Measurements from ENCODE around the gene KIF4A. TPM values are rescaled to one million over a fixed set of nuclear protein-coding genes. Genes with fewer than 3 reads are reported as not detected.

Gene KIF4A
- total RNA-seq, 2 experiments from 2014 or later: 29.9 to 40.7 TPM

GRCh38 chrX:70449457-70449966, 159.6 kb downstream of the KIF4A start:
- POLR2A ChIA-PET: no interaction called here
- TF ChIP-seq EZH2phosphoT487 (IDR thresholded peaks at IDR 0.05; ENCODE audit: borderline replicate concordance, low read depth, low read length): no peak
- TF ChIP-seq, protein P1, sequence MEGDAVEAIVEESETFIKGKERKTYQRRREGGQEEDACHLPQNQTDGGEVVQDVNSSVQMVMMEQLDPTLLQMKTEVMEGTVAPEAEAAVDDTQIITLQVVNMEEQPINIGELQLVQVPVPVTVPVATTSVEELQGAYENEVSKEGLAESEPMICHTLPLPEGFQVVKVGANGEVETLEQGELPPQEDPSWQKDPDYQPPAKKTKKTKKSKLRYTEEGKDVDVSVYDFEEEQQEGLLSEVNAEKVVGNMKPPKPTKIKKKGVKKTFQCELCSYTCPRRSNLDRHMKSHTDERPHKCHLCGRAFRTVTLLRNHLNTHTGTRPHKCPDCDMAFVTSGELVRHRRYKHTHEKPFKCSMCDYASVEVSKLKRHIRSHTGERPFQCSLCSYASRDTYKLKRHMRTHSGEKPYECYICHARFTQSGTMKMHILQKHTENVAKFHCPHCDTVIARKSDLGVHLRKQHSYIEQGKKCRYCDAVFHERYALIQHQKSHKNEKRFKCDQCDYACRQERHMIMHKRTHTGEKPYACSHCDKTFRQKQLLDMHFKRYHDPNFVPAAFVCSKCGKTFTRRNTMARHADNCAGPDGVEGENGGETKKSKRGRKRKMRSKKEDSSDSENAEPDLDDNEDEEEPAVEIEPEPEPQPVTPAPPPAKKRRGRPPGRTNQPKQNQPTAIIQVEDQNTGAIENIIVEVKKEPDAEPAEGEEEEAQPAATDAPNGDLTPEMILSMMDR (conservative IDR thresholded peaks at IDR 0.05; ENCODE audit: low read length): no peak
- no peaks in the 10 kb centered on the region for H3K9me3 ChIP-seq (ENCODE audit: low read length)

DNA sequence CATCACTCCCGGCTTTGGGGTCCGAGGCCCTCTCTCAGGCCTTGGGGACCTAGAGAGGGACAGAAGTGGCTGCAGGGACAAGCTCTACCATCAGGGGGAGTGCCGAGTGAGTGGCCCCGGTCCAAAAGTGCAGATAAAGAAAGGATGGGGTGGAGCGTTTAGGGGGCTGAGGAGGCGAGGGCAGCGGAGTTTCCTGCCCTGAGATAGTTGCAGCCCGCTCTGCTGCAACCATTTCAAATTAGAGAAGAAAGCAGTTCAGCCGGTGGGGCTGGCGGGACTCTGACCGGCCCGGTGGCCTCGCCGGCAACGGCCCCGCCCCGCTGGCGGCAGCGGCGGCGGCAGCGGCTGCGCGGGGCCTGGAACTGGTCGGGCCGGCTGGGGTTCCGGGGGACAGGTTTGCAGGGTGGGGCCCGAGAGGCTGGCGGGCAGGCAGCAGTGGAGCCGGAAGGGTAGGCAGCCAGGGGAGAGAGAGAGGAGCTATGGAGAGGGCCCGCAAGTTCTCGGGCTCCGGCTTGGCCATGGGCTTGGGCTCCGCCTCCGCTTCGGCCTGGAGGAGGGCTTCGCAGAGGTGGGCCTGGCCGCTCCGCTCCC, 162.3 kb downstream of the KIF4A start:
- Histone ChIP-seq H3K79me2 (ENCODE audit: insufficient read depth, low read depth, low read length) (no peaks in the 10 kb centered on the region), H3K4me2 (ENCODE audit: low read length) (peak overlapping the region; percentile 56), H3K36me3 (ENCODE audit: insufficient read depth, low read length) (no peaks in the 10 kb centered on the region), H3K9me3 (ENCODE audit: low read length) (no peaks in the 10 kb centered on the region), H3K27ac (ENCODE audit: low read depth, low read length, poor library complexity, severe bottlenecking) (no peak overlapping the region), H3K9me2 (ENCODE audit: insufficient read depth, low read length) (no peaks in the 10 kb centered on the region), H3K4me1 (ENCODE audit: insufficient read depth, low read length, poor library complexity, severe bottlenecking) (peaks cover 8% of the 10 kb centered on the region), H2AFZ (ENCODE audit: low read length) (no peak overlapping the region), H3K4me3 (ENCODE audit: low read depth, low read length, poor library complexity, severe bottlenecking) (peak overlapping the region; percentile 44), H4K20me1 (ENCODE audit: insufficient read depth, low read length) (no peaks in the 10 kb centered on the region)
- DNase-seq (ENCODE audit: low spot score): peak; percentile 35
- no TSS peak for BruUV-seq (replicated peaks)
- CTCF ChIA-PET (ENCODE audit: unreplicated experiment): no interaction called here
- POLR2A ChIA-PET: no interaction called here
- intact Hi-C loops (cut with micrococcal nuclease; ENCODE audit: unreplicated experiment): no loop called here
- no peak for TF ChIP-seq EZH2phosphoT487 (IDR thresholded peaks at IDR 0.05; ENCODE audit: borderline replicate concordance, low read depth, low read length)
- TF ChIP-seq, protein P1 (conservative IDR thresholded peaks at IDR 0.05; ENCODE audit: low read length): peak; percentile 69

More at GRCh38 chrX:70449457-70449966, 159.6 kb downstream of the KIF4A start:
- no peaks in the 10 kb centered on the region for H3K9me2 ChIP-seq (ENCODE audit: insufficient read depth, low read length)
- no TSS peak for BruUV-seq (replicated peaks)
- no peak overlapping the region for H2AFZ ChIP-seq (ENCODE audit: low read length)
- H4K20me1 ChIP-seq (ENCODE audit: insufficient read depth, low read length): no peaks in the 10 kb centered on the region
- DNase-seq (ENCODE audit: low spot score): no peak
- CTCF ChIA-PET (ENCODE audit: unreplicated experiment): no interaction called here
- no peak overlapping the region for H3K4me3 ChIP-seq (ENCODE audit: low read depth, low read length, poor library complexity, severe bottlenecking)
- no peak overlapping the region for H3K4me2 ChIP-seq (ENCODE audit: low read length)
- intact Hi-C loops (cut with micrococcal nuclease; ENCODE audit: unreplicated experiment): no loop called here
- H3K4me1 ChIP-seq (ENCODE audit: insufficient read depth, low read length, poor library complexity, severe bottlenecking): peaks cover 8% of the 10 kb centered on the region
- H3K27ac ChIP-seq (ENCODE audit: low read depth, low read length, poor library complexity, severe bottlenecking): no peak overlapping the region
- no peaks in the 10 kb centered on the region for H3K36me3 ChIP-seq (ENCODE audit: insufficient read depth, low read length)
- no peaks in the 10 kb centered on the region for H3K79me2 ChIP-seq (ENCODE audit: insufficient read depth, low read depth, low read length)

DNA sequence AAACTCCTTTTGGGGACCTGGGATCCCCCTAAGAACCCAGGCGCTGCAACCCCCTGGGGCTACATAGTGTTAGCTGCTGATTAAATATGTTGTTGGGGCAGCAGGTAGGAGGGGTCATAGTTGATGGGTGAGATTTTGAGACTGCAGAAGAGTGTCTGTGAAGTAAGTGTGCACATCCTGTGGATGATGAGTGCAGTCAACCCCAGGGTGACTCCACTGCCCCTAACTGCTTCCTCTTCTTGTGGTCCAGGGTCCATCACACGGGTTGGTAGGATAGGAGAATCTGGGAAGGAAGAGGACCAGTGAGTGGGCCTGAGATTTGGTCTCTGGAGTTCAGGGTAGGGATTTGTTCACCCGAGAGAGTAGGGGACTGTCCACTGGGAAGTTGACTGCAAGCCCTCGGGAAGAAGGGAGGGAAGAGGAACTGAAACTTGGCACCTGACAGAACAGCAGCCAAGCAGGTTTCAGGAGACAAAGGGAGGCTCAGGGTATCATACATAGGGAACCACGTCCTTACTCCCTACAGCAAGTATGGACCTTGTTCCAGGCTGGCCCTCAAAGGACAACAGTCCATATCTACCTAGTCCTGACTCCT, 163.2 kb downstream of the KIF4A start:
- POLR2A ChIA-PET: no interaction called here
- Histone ChIP-seq H3K4me1 (ENCODE audit: insufficient read depth, low read length, poor library complexity, severe bottlenecking) (peaks cover 8% of the 10 kb centered on the region), H3K27ac (ENCODE audit: low read depth, low read length, poor library complexity, severe bottlenecking) (no peak overlapping the region), H3K4me2 (ENCODE audit: low read length) (peak overlapping the region; percentile 56; the same call in 1 of the 2 replicates), H3K9me3 (ENCODE audit: low read length) (no peaks in the 10 kb centered on the region), H2AFZ (ENCODE audit: low read length) (no peak overlapping the region), H3K79me2 (ENCODE audit: insufficient read depth, low read depth, low read length) (no peaks in the 10 kb centered on the region), H3K9me2 (ENCODE audit: insufficient read depth, low read length) (no peaks in the 10 kb centered on the region), H3K36me3 (ENCODE audit: insufficient read depth, low read length) (no peaks in the 10 kb centered on the region), H3K4me3 (ENCODE audit: low read depth, low read length, poor library complexity, severe bottlenecking) (no peak overlapping the region), H4K20me1 (ENCODE audit: insufficient read depth, low read length) (no peaks in the 10 kb centered on the region)
- no TSS peak for BruUV-seq (replicated peaks)
- DNase-seq (ENCODE audit: low spot score): no peak
- CTCF ChIA-PET (ENCODE audit: unreplicated experiment): no interaction called here
- intact Hi-C loops (cut with micrococcal nuclease; ENCODE audit: unreplicated experiment): no loop called here
- TF ChIP-seq, protein P1 (conservative IDR thresholded peaks at IDR 0.05; ENCODE audit: low read length): no peak
- TF ChIP-seq EZH2phosphoT487 (IDR thresholded peaks at IDR 0.05; ENCODE audit: borderline replicate concordance, low read depth, low read length): no peak

Measured in OCI-LY7 (cell line).